Natural killer cell (primary cell): ENCODE measurements around the gene XXYLT1. TPM values are rescaled to one million over a fixed set of nuclear protein-coding genes. Genes with fewer than 3 reads are reported as not detected.
"Not testable (repeated sequence)": the region's sequence is repeated elsewhere in the genome, so short reads cannot be mapped to it uniquely, and the experiment has no call there.

Experiments
- ATAC-seq, 3 donors: fragments of 150-1000 bp in 2 of 3; fragments of 200-7000 bp in 1 of 3; cut with Tn5 transposase; 1 replicate in 1 of 3; 2 replicates in 2 of 3; pipeline ENCODE4 v1.10.0; 2021; ENCODE audit warnings: mild to moderate bottlenecking in 2 of 3, moderate library complexity in 2 of 3
- DNase-seq, 2 donors: peaks; one replicate each; pipeline versions ENCODE4 v3.0.0 to v3.0.0-alpha.2; 2013 to 2021; ENCODE audit warnings: mixed read lengths in 1 of 2
- H3K27ac ChIP-seq: one replicate; pipeline ENCODE4 v1.5.1; 2013; ENCODE audit warnings: mild to moderate bottlenecking, low read length
- H3K27me3 ChIP-seq: one replicate; pipeline ENCODE4 v1.6.1; 2013; ENCODE audit warnings: low read length; ENCODE audit not compliant: control insufficient read depth, insufficient read depth
- H3K36me3 ChIP-seq: one replicate; pipeline ENCODE4 v1.6.1; 2013; ENCODE audit warnings: low read length; ENCODE audit not compliant: control insufficient read depth, insufficient read depth
- H3K4me1 ChIP-seq: one replicate; pipeline ENCODE4 v1.6.1; 2013; ENCODE audit warnings: low read length; ENCODE audit not compliant: control insufficient read depth, insufficient read depth
- H3K4me3 ChIP-seq: one replicate; pipeline ENCODE4 v1.5.1; 2013; ENCODE audit warnings: low read length
- H3K9me3 ChIP-seq: one replicate; pipeline ENCODE4 v1.6.1; 2013; ENCODE audit warnings: low read length; ENCODE audit not compliant: control insufficient read depth, insufficient read depth
- H3K27ac Mint-ChIP-seq, 2 donors: one replicate each; pipeline ENCODE4 v1.8.0; 2022; ENCODE audit warnings: mild to moderate bottlenecking in 2 of 2, mixed read lengths in 2 of 2, moderate library complexity in 1 of 2
- H3K27me3 Mint-ChIP-seq, 2 donors: one replicate each; pipeline ENCODE4 v1.8.0; 2022; ENCODE audit warnings: low read depth in 2 of 2, mixed read lengths in 2 of 2
- H3K36me3 Mint-ChIP-seq: one replicate; pipeline ENCODE4 v1.8.0; 2022; ENCODE audit warnings: mixed read lengths
- H3K4me1 Mint-ChIP-seq, 2 donors: one replicate each; pipeline ENCODE4 v1.8.0; 2022; ENCODE audit warnings: mixed read lengths in 2 of 2
- H3K4me3 Mint-ChIP-seq: one replicate; pipeline ENCODE4 v1.8.0; 2022; ENCODE audit warnings: mild to moderate bottlenecking, moderate library complexity, mixed read lengths
- H3K9me3 Mint-ChIP-seq, 2 donors: one replicate each; pipeline ENCODE4 v1.8.0; 2022; ENCODE audit warnings: mixed read lengths in 2 of 2
- WGBS: methylation state at CpG from one replicate; pipeline ENCODE4 v1.1.7; 2013; ENCODE audit warnings: missing lambda C conversion rate; ENCODE audit not compliant: insufficient coverage; 5-methylcytosine and 5-hydroxymethylcytosine counted together
- intact Hi-C: fragments of 100-400 bp; cut with micrococcal nuclease; formaldehyde crosslinking; loops from one replicate; pipeline ENCODE4 v1.14.2; 2022
- total RNA-seq, 4 donors: library from RNA; stranded (reverse); fragments of 120-200 nt in 1 of 4; gene quantifications; one replicate each; pipeline versions ENCODE4 v1.2.3 to v1.2.4, GENCODE V29; 2013 to 2022
- TF ChIP-seq, protein P1 (sequence below): fragments of 200-600 bp; IDR thresholded peaks from one replicate; pipeline ENCODE4 v1.8.0; 2022; ENCODE audit warnings: antibody characterized with exemption

The XXYLT1 gene
- total RNA-seq, 3 donors from 2014 or later (not counting 1 experiment from before 2014, with no cell fraction given): 8.7 to 13.6 (median 10.2) TPM

DNA sequence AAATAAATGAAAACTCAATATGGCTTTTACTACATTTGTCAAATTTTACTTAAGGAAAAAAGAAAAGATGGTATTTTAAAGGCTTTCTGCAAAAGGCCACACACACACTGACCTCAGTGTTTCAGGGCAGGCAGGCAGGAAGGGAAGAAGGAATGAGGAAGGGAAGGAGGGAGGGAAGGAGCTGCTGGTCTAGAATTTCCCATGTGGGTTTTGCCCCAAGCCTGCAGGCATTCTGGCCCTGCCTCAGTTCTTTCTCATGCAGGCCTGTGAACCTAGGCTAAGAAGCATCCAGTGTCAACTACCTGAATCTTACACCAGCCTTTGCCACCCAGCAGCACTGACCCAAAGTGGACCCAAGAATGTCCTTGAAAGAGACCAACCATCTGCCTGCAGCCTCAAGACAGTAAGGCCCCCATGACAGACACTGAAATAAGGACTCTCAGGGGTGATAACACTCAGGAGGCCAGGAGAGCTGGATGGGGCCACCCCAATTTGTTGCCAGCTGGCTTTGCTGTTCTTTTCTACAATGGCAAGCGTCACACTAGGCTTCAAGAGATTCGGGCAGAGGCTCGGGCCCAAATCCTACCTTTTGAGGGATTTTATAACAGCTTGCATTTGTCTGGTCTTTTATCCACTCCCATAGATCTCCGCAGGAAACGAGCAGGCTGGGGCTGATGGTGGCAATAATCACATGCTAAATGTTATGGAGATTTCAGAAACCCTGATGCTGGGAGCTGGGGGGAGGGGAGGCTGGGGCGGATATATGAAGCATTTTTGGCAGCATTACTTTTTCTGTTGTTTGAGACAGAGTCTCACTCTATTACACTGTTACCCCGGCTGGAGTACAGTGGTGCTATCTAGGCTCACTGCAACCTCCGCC is 51.4 kb downstream of the XXYLT1 start:
- Histone ChIP-seq H3K36me3 (no peaks in the 10 kb centered on the region), H3K4me3 (no peak overlapping the region), H3K27me3 (no peaks in the 10 kb centered on the region), H3K27ac (no peak overlapping the region), H3K4me1 (no peaks in the 10 kb centered on the region), H3K9me3 (no peaks in the 10 kb centered on the region)
- TF ChIP-seq, protein P1, sequence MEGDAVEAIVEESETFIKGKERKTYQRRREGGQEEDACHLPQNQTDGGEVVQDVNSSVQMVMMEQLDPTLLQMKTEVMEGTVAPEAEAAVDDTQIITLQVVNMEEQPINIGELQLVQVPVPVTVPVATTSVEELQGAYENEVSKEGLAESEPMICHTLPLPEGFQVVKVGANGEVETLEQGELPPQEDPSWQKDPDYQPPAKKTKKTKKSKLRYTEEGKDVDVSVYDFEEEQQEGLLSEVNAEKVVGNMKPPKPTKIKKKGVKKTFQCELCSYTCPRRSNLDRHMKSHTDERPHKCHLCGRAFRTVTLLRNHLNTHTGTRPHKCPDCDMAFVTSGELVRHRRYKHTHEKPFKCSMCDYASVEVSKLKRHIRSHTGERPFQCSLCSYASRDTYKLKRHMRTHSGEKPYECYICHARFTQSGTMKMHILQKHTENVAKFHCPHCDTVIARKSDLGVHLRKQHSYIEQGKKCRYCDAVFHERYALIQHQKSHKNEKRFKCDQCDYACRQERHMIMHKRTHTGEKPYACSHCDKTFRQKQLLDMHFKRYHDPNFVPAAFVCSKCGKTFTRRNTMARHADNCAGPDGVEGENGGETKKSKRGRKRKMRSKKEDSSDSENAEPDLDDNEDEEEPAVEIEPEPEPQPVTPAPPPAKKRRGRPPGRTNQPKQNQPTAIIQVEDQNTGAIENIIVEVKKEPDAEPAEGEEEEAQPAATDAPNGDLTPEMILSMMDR: no peak
- no peaks in the 10 kb centered on the region for H3K9me3 Mint-ChIP-seq
- no peaks in the 10 kb centered on the region for H3K36me3 Mint-ChIP-seq
- intact Hi-C loops: no loop called here
- H3K4me3 Mint-ChIP-seq: no peak overlapping the region
- H3K27ac Mint-ChIP-seq: no peak overlapping the region
- ATAC-seq (no peak), DNase-seq (no peak)
- H3K27me3 Mint-ChIP-seq: no peaks in the 10 kb centered on the region
- peaks cover 6 to 12% of the 10 kb centered on the region in 2 donors for H3K4me1 Mint-ChIP-seq
- WGBS: 100% methylated on average over 8 of the region's 8 CpGs

DNA sequence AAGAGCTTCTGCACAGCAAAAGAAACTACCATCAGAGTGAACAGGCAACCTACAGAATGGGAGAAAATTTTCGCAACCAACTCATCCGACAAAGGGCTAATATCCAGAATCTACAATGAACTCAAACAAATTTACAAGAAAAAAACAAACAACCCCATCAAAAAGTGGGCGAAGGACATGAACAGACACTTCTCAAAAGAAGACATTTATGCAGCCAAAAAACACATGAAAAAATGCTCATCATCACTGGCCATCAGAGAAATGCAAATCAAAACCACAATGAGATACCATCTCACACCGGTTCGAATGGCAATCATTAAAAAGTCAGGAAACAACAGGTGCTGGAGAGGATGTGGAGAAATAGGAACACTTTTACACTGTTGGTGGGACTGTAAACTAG is 52.6 kb downstream of the XXYLT1 start:
- no CpG with 5 or more reads among the region's 5 CpGs for WGBS

DNA sequence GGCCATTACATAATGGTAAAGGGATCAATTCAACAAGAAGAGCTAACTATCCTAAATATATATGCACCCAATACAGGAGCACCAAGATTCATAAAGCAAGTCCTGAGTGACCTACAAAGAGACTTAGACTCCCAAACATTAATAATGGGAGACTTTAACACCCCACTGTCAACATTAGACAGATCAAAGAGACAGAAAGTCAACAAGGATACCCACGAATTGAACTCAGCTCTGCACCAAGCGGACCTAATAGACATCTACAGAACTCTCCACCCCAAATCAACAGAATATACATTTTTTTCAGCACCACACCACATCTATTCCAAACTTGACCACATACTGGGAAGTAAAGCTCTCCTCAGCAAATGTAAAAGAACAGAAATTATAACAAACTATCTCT is 55.4 kb downstream of the XXYLT1 start:
- H3K9me3 ChIP-seq, H3K36me3 Mint-ChIP-seq, DNase-seq, H3K36me3 ChIP-seq, H3K4me3 ChIP-seq, H3K27ac ChIP-seq, H3K27me3 Mint-ChIP-seq, H3K4me3 Mint-ChIP-seq, H3K27ac Mint-ChIP-seq, H3K9me3 Mint-ChIP-seq, H3K27me3 ChIP-seq, H3K4me1 ChIP-seq, ATAC-seq, intact Hi-C loops: not testable (repeated sequence)
- WGBS: 95% methylated on average over 2 of the region's 2 CpGs
- peaks cover 11 to 12% of the 10 kb centered on the region in 2 donors for H3K4me1 Mint-ChIP-seq

More for the DNA sequence above, 52.6 kb downstream of the XXYLT1 start:
- DNase-seq, ATAC-seq, H3K4me1 ChIP-seq, H3K27ac Mint-ChIP-seq, H3K27me3 ChIP-seq, intact Hi-C loops, H3K36me3 ChIP-seq, H3K27me3 Mint-ChIP-seq, H3K9me3 ChIP-seq, H3K4me3 ChIP-seq, H3K27ac ChIP-seq, H3K36me3 Mint-ChIP-seq, H3K4me3 Mint-ChIP-seq, H3K9me3 Mint-ChIP-seq: not testable (repeated sequence)
- peaks cover 6 to 12% of the 10 kb centered on the region in 2 donors for H3K4me1 Mint-ChIP-seq

DNA sequence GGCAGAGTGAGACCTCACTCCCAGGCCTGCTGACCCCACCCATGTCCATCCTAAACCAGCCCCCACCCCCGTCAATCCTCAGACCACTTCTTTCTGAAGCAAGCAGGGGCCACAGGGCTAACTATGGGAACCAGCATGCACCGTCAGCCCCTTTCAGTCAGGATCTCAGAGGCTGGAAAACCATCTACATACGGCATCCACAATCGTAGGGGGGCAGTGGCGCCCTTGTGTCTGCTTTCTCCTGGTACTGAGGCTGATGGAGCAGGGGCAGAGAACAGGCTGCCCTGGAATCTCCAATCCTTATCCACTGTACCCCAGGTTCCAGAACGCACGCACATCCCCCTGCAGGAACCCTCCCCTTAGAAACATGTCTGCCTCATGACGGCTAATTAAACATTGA is 56.6 kb downstream of the XXYLT1 start:
- Mint-ChIP-seq H3K9me3 (no peaks in the 10 kb centered on the region), H3K36me3 (no peaks in the 10 kb centered on the region), H3K4me3 (no peak overlapping the region), H3K27me3 (no peaks in the 10 kb centered on the region), H3K4me1 (peaks cover 11% of the 10 kb centered on the region in 2 donors), H3K27ac (no peak overlapping the region)
- Histone ChIP-seq H3K27ac (no peak overlapping the region), H3K27me3 (no peaks in the 10 kb centered on the region), H3K36me3 (no peaks in the 10 kb centered on the region), H3K9me3 (no peaks in the 10 kb centered on the region), H3K4me3 (no peak overlapping the region), H3K4me1 (no peaks in the 10 kb centered on the region)
- TF ChIP-seq, protein P1: no peak
- 96% methylated on average over 8 of the region's 8 CpGs for WGBS
- ATAC-seq (no peak), DNase-seq (no peak)
- intact Hi-C loops: no loop called here
